Measurements from ENCODE around the gene CTDSPL2.
"Not testable (repeated sequence)": the region's sequence is repeated elsewhere in the genome, so short reads cannot be mapped to it uniquely, and the experiment has no call there.

CTDSPL2 gene

DNA sequence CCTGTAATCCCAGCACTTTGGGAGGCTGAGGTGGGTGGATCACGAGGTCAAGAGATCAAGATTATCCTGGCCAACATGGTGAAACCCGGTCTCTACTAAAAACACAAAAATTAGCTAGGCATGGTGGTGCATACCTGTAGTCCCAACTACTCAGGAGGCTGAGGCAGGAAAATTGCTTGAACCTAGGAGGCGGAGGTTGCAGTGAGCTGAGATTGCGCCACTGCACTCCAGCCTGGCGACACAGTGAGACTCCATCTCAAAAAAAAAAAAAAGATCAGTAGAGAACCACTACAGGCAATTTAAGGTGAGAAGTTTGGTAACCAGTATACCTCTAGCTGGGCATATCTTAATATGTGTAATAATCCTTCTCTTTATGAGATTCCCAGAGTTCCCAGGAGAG is 117.3 kb downstream of the CTDSPL2 start:
- DNase-seq: not testable (repeated sequence)

DNA sequence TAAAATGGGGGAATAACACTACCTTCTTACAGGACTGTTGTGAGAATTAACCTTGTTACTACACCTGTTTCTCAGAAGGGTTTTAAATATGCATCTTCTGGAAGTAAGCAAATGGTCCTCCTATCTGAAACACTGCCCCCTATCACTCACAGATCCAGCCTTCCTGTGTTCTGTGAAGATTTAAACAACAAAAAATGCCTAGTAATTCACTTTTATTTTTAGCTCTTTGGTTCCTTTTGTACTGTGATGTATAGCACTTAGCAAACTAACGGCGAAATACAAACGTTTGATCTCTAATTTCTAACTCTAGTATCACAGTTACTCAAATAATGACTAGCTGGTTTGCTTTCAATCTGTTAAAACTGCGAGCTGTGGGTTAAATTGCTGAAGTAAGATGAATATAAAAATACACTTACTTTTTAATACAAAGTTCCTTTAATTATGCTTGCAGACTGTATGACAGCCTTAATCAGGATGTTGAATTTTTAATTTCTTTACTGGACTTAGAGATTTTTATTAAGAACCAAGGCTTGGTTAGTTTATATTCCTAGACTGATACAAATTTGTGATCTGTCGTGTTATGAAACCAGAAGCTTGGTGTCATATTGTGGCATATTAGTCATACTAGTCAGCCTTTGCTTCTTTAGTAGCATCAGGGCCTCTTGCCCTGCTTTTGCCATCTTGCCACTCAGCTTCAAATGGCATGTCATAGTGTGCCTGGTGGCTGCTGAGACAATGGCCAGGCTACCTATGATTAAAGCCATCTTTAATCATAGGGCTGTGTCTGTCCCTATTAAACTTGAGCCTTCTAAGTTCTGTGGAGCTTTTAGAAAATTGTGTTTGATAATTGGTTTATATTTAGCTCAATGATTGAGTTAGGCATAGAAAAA is 118.7 kb downstream of the CTDSPL2 start:
- DNase-seq: no peak

GRCh38 chr15:44549152-44549551 is 121.7 kb downstream of the CTDSPL2 start:
- DNase-seq: not testable (repeated sequence)

DNA sequence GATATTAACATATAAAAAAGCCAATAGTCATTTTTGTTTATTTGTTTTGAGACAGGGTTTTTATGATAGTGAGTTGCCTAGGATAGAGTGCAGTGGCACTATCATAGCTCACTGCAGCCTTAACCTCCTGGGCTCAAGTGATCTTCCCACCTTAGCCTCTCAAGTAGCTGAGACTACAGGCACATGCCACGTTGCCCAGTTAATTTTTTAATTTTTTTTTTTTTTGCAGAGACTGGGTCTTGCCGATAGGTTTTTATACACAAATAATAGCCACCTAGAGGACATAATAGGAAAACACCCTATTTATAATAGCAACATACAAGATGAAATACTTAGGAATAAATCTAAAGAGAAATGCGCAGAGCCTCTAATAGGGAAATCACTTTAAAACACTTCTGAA is 122.8 kb downstream of the CTDSPL2 start:
- no peak for DNase-seq

- DNase-seq: no peak
These were observed 123.3 kb downstream of the CTDSPL2 start for GRCh38 chr15:44550734-44551133.

GRCh38 chr15:44554934-44555723 is 127.7 kb downstream of the CTDSPL2 start:
- no peak for DNase-seq

DNA sequence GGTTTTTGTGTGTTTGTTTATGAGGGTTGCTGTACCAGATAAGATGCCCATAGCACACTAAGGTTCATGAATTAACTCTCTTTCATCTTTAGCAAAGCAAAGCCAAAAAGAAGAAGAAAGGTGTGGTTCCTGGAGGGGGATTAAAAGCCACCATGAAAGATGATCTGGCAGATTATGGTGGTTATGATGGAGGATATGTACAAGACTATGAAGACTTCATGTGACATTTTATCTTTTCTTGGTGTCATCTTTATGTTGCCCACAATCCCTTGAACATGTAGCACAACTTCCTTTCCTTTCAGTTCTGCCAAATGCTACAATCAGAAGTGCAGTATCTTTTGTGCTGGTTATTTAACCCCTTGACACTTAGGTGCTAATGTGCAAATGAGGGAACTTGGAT is 133.5 kb downstream of the CTDSPL2 start:
- not testable (repeated sequence) for DNase-seq

DNA sequence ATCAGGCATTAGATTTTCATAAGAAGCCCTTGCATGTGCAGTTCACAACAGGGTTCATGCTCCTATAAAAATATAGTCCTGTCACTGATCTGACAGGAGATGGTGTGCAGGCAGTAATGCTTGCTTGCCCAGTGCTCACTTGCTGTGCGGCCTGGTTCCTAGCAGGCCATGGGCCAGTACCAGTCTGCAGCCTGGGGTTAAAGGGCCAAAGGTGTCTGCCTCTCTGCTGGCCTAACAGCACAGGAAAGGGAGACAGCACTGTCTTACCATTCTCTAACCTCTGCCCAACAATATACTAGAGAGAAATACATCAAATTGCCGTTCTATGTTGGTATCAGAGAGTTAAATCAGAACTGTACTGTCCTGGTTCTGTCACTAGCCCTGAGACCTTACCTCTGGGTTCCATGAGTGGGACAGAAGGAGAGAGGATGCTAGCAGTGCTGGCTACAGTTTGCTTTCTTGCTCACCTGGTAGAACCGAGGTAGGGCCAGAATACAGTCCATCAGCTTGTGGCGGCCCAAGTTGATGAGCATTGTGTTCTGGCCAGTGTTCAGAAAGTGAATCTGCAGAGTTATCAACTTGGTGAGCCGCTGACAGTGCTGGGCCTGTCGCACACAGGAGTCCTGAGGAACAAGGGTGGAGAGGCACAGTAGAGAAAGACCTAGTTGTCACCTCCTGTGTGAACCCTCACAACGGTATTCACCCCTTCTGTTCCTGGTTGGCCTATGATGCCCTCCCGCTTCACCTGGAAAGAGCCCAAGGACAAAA is 138.1 kb downstream of the CTDSPL2 start:
- no peak for DNase-seq

DNA sequence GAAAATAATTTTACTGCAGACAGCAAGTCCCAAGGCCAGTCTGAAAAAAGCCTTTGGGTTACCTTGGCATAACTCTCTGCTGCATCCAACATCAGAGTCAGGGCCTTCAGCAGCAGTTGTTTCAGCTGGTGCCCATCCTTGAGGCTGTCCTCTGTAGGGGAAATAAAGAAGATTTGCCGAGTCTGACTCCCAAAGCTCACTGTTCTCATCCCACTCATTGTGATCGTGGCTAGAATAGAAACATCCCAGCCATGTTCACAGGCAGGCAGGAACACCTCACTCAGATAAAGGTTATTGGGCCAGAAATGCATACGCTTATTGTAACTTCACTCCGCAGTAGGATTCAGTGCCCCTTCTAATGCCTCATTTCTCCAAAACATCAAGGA is 138.7 kb downstream of the CTDSPL2 start:
- no peak for DNase-seq

GRCh38 chr15:44568338-44568737 is 140.9 kb downstream of the CTDSPL2 start:
- DNase-seq: no peak

DNA sequence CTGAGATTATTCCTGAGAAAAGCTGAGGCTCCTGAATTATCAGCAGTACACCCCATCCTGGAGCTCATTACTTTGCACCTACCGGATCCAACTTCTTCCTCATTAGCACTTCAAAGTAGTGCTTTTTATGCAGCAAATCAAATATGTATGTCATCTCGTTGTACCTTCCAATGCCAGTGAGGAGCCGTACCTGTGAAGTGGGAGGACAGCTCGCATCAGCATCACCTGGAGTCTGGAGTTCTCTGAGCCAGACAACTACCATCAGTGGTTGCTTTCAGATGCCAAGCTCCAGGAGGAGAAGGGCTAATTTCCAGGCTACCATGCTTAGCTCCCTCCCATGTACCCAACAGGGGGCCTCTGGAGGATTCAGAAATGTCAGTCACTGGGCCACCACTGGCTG is 141.9 kb downstream of the CTDSPL2 start:
- DNase-seq: no peak

GRCh38 chr15:44570361-44570760 is 142.9 kb downstream of the CTDSPL2 start:
- DNase-seq: no peak

GRCh38 chr15:44573386-44573785 is 146.0 kb downstream of the CTDSPL2 start:
- no peak for DNase-seq

- no peak for DNase-seq
These were observed 147.3 kb downstream of the CTDSPL2 start for GRCh38 chr15:44574734-44575133.
